Stimulated activated CD4-positive, alpha-beta T cell treated with anti-CD3 and anti-CD28 coated beads, Interleukin-2, amount 100 ng/mL, for 4 hours (primary cell): Measurements from ENCODE around the gene IFRD1.

Experiments used
- DNase-seq: peaks from one replicate; pipeline ENCODE4 v3.0.0-alpha.2; 2020; ENCODE audit warnings: low read depth

Gene IFRD1

GRCh38 chr7:112487457-112488263 is 37.4 kb downstream of the IFRD1 start:
- DNase-seq, result no peak

DNA sequence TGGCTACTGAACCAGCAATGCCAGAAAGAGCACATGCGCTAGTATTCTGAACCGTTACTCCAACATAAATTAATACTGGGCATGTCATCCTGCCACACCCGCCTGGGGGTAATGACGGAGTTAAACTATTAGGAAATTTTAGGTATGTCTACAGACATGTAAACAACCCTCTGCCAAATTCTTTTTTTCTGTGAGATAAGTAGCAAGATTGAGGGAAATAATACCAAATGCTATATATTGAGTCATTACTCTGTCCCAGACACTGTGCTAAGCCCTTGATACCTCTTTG is 37.9 kb downstream of the IFRD1 start:
- DNase-seq, result no peak

- DNase-seq, result no peak
These were observed 41.9 kb downstream of the IFRD1 start for GRCh38 chr7:112492186-112492585.

DNA sequence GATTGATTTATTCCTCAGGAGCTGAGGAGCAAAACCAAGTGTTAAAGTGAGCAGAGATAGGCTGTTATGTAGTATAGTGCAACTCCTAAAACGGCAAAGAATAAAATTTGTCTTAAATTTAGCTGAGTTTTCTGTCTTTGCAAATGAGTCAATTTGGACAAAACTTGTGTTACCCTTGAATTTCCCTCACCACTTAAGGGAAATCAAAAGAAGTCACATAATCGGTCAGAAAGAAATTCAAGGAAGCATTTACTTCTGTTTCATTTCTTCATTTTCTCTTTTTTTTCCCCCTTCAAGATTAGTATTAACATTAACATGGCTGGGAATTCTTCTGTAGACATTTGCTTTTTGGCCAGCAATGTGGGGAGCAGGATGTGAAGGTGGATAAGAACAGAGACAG is 44.4 kb downstream of the IFRD1 start:
- DNase-seq, result no peak

DNA sequence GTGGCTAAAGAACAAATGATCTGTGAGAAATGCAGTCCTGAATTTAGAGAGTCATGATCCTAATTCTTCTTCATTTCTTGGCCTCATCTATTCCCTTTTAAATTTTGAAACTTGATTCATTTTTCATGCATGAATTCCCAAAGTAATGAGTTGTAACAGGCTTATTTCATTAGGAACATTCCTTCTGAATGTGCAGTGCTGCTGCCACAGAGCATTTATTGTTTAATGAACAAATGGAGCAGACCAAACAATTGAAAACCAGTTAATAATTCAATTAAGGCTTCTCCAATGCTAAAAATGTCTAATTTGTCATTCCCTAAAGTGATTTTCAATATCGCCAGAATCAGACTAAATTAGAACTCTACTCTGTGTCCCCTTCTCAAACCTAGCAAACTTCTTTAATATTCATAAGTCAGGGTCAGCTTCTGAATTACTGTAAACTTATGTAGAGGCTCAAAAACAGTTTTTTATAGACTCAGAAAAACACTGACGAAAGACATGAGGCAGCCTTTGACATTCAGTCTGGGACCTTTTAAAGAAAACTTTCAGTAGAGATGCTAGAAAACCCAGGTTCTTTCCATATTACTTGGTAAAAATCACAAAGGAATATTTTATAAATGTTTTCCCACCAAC is 45.0 kb downstream of the IFRD1 start:
- DNase-seq, result no peak

GRCh38 chr7:112495810-112496462 is 45.7 kb downstream of the IFRD1 start:
- DNase-seq, result peak; percentile 12

DNA sequence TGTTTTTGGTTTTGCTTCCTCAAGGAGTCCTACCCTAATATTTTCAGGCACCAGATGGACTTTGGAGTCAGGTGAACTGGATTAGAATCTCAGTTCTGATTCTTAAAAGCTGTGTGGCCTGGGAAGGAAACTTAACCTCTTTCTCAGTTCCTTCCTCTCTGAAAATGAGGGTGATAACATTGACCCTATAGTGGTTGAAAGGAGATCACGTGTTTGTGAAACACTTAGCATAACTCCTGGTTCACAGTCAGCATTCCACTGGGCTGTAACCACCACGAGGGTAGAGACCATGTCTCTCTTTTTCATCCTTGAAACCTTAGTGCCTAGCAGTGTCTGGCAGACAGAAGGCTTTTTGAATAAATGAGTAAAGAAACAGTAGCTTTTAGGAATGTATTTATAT is 47.2 kb downstream of the IFRD1 start:
- no peak for DNase-seq

DNA sequence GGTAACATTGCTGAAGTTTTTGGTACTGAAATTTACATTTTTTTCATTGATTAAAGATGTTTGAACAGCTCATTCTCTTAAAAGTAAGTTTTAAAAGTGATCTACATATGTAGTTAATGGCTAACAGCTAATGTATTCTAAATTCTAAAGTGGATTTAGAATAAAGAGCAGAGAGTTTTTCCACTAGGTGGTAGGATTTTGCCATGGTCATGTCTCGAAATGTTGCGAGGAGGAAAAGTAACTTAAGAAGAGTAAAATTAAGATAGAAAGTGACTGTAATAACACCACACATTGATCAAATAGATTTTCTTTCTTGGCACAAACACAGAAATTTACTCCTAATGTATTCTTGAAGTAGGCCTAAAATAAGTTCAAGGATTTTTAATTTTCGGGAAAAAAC is 50.4 kb downstream of the IFRD1 start:
- no peak for DNase-seq

- no peak for DNase-seq
These were observed 51.7 kb downstream of the IFRD1 start for GRCh38 chr7:112501801-112502503.

DNA sequence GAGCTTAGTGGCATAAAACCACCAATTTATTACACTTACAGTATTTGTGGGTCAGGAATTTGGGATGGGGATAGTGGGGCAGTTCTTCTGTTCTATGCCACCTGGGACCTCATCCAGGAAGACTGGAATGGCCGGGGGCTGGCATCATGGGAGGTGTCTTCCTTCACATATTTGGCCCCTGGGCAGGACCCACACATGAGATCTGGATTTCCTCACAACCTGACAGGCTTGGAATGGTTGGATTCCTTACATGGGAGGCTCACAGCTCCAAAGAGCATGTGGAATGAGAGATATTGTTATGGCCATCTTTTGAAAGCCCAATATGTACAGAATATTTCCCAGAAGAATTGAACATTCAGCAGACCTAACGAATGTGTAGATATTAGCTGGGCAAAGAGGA is 52.4 kb downstream of the IFRD1 start:
- no peak for DNase-seq

- no peak for DNase-seq
These were observed 53.2 kb downstream of the IFRD1 start for GRCh38 chr7:112503361-112503972.

DNA sequence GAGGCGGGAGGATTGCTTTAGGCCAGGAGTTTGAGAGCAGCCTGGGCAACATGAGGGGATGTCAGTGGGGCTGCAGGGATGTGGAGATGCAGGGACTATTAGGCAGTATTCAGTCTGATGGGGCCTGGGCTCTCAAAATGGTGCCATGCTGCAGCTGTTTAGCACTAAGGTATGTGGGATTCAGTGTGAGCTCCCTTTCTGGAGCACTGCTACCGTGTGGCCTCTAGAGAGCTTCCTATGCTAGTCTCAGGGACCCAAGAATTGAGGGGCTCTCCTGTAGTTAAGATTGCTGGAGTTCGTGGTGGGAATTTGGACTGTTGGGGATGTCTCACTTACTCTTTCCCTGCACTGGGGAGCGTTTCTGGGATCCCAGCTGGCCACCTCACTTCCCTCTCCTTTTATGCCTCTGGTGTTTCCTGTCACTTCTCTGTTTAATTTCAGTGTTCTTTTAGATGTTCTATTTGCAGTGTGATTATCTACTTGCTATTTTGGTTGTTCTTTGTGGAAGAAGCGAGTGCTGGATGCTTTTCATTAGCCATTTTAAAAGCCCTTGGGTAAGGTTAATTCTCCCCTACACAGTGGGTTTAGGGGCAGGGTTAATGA is 53.9 kb downstream of the IFRD1 start:
- no peak for DNase-seq

- DNase-seq, result no peak
These were observed 55.2 kb downstream of the IFRD1 start for GRCh38 chr7:112505495-112505894.

- no peak for DNase-seq
These were observed 58.1 kb downstream of the IFRD1 start for GRCh38 chr7:112508404-112508803.

GRCh38 chr7:112509402-112509801 is 59.1 kb downstream of the IFRD1 start:
- DNase-seq, result no peak

GRCh38 chr7:112510001-112510742 is 59.9 kb downstream of the IFRD1 start:
- DNase-seq, result no peak

- no peak for DNase-seq
These were observed 60.5 kb downstream of the IFRD1 start for GRCh38 chr7:112510743-112511110.

DNA sequence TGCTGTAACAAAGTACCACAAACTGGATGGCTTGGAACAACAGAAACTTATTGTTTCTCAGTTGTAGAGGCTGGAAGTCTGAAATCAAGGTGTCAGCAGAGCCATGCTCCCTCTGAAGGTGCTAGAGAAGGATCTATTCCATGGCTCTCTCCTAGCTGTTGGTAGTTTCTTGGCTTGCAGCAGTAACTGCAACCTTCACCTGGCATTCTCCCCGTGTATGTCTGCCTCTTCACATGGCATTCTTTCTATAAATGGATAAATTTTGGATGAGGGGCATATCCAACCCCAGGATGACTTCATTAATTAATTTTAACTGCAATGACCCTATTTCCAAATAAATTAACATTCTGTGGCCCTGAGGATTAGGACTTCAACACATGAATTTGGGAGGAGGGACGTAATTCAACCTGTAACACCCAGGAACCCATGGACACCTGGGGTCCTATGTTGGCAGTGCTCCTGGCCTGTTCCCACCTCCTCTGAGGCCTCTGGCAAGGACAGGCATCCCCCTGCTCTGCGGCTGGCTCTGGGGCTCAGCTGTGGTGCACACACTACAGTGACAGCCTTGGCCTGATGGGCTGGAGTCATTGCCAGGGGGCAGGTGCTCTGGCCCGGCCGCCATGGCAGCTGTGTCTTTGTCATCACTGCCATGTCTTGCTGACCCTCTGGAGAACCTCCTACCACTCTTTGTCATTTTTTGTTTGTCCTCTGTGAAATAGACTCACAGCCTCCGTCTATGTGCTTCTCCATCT is 61.4 kb downstream of the IFRD1 start:
- no peak for DNase-seq

DNA sequence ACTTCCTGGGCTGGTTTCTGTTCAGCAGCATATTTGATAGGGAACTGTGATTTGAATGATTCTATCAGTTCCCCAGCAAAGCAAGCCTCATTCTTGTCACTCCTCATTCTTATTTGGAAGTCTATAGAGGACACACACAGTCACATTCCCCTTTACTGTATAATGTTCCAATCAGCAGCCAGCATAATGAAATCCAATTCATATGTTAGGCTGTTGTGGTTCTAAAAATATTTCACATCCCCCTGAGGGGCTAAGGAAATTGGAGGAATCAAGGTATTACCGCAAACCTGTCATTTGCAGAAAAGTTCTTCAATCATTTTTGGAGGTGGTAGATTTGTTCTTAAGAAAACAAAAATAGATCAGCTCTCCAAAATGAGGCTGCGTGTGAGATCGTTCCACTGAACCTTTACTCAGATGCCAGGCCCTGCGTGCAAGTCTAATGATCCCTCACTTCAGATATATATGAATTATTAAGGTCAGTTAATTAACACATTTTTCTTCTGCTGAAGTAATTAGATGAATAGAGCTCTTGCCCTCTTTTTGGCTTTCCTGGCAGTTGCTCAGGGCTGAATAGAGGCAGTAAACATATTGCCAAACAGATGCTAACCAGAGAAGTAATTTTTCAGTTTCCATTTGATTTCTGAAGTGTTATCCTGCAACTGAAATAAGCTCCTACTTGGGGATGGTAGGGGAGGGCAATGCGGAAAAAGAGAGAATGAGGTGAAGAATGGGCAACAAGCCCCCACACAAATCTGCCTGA is 62.4 kb downstream of the IFRD1 start:
- DNase-seq, result no peak

DNA sequence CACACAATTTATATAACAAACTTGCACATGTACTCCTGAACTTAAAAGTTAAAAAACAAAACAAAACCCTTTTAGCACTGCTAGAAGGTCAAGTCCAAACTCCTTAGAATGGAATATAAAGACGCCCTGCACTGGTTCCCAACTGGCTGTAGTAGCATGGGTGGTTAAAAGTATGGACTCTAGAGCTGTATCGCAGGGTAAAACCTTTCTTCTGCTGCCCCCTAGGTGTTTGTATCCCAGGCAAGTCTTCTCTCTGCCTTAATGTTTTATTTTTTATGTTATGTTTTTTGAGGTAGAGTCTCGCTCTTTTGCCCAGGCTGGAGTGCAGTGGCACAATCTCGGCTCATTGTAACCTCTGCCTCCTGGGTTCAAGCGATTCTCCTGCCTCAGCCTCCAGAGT is 65.7 kb downstream of the IFRD1 start:
- DNase-seq, result no peak
